SIG-M5 treated with dmso at 0.1 percent for 504 hours (cell line): ENCODE data around the gene LGI4.
"Not testable (repeated sequence)": the region's sequence is repeated elsewhere in the genome, so short reads cannot be mapped to it uniquely, and the experiment has no call there.

Experiments used
- DNase-seq: peaks from one replicate; lab custom pipeline; 2025; ENCODE audit not compliant: unreplicated experiment; lab: John Stamatoyannopoulos, UW

Gene LGI4

DNA sequence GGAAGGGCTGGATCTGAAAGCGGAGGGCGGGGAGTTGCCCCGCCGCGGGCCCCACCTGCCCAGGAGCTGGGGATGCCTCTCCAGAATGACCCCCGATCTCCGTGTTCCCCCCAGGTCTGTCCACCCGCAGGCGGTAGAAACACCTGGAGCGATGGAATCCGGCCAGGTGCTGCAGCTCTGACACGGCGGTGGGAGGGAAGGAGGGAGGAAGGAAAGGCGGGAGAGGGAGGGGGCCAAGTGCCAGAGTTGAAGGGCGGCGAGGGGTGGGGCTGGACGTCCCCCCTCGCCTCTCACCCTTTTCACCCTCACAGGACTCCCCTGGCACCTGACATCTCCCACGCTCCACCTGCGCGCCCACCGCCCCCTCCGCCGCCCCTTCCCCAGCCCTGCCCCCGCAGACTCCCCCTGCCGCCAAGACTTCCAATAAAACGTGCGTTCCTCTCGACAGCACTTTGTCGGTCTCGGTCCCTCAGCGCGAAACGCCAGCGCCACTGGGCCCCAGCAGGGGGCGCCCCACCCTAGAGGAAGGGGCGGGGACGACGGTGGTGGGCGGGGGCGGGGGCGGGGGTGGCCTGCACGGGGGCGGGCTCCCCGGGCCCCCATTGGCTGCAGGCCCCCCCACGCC is 7.9 kb upstream of the LGI4 start:
- DNase-seq = peak; percentile 23

DNA sequence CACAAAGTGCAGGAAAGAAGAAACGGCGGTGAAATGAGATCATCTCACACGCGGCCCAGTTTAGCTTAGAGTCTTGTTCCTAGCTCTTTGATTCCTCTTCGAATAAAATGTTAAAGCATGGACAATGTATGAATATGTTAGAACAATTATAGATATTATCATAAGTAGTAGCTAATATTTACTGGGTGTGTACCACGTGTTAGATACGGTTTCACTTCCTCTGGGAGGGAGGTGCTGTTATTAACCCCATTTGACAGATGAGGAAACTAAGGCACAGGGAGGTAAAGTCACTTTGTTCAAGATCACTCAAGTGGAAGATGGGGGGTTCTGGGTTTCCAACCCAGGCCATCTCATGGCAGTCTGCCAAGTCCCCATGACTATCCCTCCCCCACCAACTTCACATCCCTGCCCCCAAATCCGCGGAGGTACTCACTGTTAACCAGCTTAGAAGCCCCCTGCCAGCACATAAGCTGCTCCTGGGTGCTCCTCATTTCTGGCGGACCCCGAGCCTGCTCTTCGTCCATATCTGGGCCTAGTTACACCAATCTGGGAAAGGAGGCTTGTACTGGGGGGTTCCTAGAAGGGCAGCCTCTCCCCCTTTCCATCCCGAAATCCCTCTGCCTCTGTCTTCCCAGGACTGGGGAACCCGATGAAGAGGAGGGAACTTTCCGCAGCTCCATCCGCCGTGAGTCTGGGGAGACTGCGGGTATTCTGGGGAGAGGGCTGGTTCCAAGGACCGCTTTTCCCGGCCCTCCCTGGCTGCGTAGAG is 7.2 kb upstream of the LGI4 start:
- DNase-seq = no peak

DNA sequence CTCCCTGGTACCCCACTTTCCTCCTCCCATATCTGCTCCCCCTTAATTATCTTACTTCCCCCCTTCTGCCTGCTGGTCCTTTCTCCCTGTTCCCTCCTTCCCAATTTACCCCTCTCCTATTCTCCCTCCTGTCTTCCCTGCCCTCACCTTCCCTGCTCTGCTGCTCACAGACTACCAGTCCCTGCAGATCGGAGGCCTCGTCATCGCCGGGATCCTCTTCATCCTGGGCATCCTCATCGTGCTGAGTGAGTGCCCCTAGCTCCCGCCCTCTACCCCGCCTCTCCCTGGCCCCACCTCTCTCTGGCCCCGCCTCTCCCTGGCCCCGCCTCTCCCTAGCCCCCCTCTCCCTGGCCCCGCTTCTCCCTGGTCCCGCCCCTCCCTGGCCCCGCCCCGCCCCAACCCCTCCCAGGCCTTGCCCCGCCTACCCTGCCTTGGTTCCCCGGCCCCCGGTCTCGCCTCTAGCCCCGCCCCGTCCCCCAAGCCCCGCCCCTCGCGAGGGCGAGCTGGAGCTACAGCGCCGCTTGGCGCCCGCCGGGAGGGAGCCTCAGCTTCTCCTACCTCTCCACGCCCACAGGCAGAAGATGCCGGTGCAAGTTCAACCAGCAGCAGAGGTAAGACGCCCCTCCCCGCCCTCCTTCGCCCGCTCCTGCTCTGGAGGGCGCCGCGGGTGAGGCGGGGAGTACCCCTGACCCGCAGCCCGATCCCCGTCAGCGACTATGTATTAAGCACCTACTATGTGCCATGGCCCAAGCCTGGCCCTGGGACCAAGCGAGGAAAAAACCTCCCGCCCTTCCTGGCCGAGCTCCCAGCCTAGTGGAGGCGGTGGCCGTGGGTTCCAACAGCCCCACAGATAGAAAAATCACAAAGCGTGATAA is 6.3 kb upstream of the LGI4 start:
- DNase-seq = peak; percentile 90

GRCh38 chr19:35140207-35140961 is 5.5 kb upstream of the LGI4 start:
- DNase-seq = no peak

DNA sequence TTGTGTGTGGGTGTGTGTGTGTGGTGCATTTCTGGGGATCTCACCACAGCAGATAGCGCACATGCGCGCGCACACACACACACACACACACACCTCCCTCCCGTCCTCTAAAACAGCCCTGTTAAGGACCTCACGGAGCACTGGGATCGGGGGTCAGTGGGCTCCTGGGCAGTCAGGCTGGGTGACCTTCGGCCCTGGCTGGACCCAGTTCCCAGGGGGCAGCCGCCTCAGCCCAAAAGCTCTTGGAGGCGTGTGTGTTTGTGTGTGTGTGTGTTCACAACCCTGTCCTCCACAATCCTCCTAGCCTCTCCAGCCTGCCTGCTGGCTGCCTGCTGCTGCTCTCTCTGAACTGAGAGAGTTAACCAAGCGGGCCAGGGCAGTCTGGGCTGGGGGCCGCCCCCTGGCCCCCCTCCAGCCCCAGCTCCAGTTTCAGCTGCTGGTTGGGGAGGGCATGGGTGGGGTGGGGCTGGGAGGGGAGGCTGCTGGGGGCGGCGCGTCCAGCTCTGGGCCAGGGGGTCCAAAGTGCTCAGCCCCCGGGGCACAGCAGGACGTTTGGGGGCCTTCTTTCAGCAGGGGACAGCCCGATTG is 3.5 kb upstream of the LGI4 start, which contains the start of gene FXYD1:
Gene FXYD1 (plus strand): TSS at position 520 of the 588 bp plus-strand sequence. CDS start 1,256 bp downstream, outside the sequence.
- DNase-seq = no peak

DNA sequence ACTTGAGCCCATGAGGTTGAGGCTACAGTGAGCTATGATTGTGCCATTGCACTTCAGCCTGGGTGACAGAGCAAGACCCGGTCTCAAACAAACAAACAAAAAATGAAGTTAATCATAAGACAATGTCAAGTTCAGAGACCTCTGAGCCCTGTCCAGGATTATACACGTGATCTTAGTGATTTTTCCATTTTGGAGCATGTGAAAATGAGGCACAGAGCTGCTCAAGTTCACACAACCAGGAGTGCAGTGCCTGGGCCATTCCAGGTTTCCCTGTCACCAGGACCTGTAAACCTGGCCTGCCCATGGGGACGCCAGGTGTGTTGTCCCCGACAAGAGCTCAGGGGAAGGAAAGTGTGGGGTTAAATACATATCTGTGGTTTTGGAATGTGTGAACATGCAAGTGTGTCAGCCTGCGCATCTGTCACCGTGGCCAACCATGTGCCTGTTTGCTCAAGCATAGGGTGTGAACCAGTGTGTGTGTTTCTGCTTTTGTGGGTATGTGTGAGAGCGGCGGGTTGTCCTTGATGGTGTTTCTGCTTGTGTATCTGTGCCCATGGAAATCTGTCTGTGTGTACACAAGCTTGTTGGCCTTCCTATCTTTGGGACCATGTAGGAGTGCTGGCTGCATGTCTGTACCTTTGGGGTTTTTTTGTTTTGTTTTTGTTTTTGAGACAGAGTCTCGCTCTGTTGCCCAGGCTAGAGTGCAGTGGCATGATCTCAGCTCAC is 2.3 kb upstream of the LGI4 start:
- DNase-seq = no peak

GRCh38 chr19:35136231-35136630 is 1.4 kb upstream of the LGI4 start:
- DNase-seq = no peak

- DNase-seq = peak; percentile 54
Observed at GRCh38 chr19:35135389-35135909, 590 bp upstream of the LGI4 start.

DNA sequence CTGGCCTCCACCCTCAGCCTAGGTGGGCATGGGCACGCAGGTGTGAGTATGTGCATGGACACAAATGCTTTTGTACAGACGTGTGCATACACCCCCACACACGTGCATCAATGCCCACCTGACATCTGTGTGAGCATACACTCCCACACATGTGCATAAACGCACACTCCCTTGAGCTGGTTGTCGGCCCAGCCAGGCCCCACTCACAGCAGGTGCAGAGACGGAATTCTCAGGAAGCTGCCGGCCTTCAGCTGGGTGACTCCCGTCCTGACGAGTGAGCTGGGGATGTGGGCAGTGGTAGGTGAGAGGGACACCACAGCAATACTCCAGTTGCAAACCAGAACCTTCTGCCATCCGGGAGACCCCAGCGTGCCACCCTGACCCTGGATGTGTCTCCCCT is 1.0 kb downstream of the LGI4 start:
- DNase-seq = no peak

GRCh38 chr19:35132254-35132653 is 2.6 kb downstream of the LGI4 start:
- DNase-seq = no peak

DNA sequence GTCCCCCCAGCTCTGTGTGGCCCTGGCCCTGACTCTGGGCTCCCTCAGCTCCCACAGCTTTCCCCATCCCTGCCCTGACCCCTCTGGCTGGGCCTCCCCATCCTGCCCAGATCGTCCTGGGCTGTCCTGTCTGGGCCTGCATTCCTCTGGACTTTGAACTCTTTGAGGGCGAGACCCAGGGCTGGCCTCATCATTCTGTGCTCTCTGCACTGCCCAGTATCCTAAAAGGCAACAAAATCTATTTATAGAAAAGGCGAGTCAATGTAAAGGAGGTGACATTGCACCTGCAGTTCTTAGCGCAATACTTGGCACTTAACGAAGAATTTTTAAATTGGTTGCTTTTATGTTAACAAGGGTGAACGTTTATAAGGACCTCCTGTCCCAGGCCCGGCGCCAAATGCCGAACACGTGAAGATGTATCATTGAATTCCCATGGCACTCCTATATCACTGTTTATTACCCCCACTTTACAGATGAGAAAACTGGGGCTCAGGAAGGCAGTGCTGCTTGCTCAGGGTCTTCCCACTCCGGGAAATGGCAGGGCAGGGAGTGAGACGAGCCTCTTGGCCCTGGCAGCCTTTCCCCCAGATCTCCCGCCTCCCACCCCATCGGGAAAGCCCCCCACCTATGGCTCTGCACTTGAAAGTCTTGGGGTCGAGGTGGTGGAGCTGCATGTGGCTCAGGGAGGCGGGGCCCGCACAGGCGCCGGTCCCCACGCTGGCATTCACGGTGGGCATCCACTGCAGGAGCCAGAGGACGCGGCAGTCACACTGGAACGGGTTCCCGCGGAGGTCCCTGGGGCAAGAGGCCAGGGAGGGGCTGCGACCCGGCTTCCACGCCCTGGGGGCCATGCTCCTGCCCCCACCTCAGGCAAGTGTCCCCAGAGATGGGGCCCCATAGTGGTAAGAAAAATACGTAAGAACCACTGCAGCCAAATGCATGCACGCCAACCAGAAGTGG is 3.8 kb downstream of the LGI4 start:
- DNase-seq = no peak

- not testable (repeated sequence) for DNase-seq
Observed at GRCh38 chr19:35129724-35130274, 5.1 kb downstream of the LGI4 start.

DNA sequence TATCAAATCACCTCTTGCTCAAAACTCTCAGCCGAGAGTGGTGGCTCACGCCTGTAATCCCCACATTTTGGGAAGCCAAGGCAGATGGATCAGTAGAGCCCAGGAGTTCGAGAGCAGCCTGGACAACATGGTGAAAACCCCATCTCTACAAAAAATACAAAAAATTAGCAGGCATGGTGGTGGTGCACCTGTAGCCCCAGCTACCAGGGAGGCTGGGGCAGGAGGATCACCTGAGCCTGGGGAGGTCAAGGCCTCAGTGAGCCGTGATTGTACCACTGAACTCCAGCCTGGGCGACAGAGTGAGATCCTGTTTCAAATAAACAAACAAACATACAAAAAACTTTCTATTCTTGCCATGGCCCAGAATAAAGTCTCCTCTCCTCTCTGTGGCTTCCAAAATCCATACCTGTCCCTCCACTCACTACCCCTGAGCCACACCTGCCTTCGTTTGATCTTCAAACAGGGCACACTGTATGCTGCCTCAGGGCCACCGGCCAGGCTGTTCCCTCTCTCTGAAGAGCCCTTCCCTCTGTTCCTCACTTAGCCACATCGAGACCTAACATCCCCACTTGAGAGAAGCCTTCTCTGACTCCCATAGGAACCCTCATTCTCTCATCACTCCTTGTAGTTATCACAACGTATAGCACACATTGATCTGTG is 6.3 kb downstream of the LGI4 start:
- no peak for DNase-seq

- no peak for DNase-seq
Observed at GRCh38 chr19:35127871-35128270, 7.0 kb downstream of the LGI4 start.

DNA sequence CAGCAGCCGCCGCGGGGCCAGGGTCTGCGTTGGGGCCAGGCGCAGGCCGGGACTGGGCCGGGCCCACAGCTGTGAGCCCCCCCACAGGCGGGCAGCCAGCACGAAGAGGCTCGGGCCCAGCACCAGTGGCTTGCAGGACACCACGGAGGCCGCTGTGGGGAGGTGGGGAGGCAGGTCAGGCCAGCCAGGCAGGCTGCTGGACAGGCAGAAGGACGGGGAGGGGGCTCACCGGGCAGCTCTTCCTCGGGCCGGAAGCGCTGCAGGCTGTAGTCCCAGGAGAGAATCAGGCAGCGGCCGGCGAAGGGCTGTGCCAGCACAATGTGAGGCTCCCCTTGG is 8.3 kb downstream of the LGI4 start:
- DNase-seq = no peak

GRCh38 chr19:35125749-35126623 is 8.9 kb downstream of the LGI4 start:
- DNase-seq = no peak

DNA sequence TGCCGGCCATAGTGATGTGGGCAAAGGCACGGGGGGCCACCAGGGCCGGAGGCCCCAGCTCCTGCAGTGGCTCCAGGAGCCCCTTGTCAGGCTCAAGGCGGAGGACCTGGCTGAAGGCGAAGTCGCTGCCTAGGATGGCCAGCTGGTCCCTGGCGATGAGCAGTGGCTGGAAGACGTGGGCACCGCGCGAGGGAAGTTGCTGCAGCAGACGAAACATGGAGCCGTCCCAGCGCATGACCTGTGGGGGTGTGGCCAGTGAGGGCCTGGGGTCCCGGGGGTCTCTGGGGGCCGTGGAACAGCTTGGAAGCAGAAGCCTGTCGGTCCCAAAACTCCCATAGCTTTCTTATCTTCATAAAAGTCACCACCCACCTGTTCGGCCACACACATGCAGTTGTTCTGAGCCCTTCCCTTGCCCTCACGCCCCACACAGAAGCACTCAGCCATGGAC is 9.6 kb downstream of the LGI4 start:
- DNase-seq = no peak
